NCI-H1930 (cell line): Measurements from ENCODE around the gene AKAIN1.
A peak's percentile ranks its signal among the peaks of the same experiment; 100 is the strongest.

Experiments
- DNase-seq, 2 experiments: peaks; one replicate each; lab custom pipeline; 2025; lab: John Stamatoyannopoulos, UW

AKAIN1 gene

DNA sequence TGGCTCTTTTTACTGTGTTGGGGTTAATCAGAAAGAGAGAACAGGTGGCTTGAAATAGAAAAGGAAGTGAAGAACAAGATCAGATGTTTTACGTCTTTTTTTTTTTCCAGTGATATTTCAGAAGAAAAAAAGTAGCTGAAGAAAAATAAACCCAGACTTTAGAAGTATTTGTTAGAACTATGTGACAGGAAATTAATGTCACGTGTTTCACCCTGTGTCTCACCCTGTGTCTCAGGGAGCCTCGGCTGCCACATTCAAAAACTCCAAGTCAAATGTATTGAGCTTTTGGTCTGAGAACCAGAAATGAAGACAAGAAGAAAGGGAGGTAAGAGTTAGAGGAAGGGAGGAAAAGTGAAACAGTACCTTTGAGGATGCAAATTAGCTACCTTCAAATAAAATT is 38.0 kb downstream of the AKAIN1 start:
- no peak for DNase-seq

DNA sequence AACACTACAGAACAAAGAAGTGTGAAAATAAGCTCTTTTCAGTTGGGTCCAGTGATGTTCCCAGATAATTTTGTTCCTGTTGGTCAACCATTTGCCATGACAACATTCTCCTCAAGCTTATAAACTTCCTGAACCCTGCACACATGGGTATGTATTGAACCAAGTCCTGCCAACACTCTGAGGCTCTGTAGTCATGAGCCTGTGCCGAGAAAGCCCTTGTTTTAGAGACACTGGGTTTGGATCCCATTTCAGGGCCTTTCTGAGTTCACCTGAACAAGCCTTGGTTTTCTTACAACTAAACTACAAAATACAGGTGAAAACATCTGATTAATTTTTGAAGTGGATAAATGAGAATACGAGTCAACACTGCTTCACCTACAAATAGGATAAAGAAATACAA is 38.5 kb downstream of the AKAIN1 start:
- no peak for DNase-seq

DNA sequence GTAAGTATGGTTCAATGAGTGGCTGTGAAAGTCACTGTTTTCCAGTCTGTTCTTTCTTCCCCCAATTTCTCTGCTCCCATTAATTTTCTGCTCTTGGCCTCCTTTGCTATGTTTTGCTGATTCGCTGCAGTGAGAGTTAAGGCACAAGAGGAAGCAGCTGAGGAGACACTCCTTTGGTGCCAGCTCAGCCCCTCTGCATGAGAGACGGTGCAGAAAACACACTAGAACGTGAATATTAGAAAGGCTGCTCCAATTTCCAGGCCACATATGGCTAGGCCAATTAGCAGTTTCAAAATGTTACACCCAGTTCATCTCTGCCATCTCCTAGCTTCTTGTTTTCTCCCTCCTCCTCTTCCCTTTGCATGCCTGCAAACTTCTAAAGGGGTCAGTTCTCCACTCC is 38.9 kb downstream of the AKAIN1 start:
- no peak for DNase-seq

DNA sequence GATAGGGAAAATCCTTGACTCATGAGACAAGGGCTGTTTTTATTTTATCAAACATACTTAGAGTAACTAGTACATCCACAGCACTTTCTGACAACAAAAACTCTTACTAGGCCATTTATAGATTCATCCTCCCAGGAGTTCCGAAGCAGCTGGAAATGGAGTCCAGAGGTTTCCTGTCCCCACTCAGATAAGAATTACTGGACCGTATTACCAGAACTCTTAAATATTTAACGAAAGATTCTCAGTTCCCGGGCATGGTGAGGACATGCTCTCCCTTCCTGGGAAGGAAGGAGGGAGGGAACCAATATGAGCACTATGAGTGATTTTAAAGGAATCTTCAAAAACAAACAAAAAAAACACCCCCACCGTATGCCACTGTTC is 41.2 kb downstream of the AKAIN1 start:
- DNase-seq, result no peak

DNA sequence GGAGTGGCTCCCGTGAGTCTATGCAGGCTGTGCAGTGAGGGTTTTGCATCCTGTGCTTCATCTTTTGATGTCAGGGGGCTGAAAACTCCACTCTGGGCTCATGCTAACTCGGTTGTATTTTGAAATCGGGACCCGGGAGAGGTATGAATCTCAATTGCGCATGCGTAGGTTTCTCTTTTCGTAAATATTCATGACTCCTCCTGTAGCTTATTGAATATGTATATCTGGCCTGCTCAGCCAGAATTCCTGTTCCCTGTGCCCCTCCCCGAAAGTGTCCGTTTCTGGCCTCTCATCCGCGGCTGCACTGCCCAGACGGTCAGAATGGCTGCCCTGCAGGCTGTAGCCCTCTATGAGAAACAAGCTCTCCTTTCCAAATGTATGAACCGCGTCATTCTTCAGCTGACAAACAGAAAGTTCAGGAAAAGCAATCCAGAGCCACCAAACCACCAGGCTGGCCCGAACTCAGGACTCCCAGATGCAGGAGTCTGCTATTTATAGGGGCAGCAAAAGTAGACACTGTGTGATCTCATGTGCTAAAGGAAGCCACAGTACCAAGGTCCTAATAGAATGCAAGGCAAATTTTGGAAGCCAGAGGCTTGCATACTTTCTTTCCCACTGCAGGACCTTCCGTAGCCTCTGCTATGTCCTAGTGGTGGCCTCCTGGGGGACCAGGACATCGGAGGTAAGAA is 41.7 kb downstream of the AKAIN1 start:
- DNase-seq, result no peak

DNA sequence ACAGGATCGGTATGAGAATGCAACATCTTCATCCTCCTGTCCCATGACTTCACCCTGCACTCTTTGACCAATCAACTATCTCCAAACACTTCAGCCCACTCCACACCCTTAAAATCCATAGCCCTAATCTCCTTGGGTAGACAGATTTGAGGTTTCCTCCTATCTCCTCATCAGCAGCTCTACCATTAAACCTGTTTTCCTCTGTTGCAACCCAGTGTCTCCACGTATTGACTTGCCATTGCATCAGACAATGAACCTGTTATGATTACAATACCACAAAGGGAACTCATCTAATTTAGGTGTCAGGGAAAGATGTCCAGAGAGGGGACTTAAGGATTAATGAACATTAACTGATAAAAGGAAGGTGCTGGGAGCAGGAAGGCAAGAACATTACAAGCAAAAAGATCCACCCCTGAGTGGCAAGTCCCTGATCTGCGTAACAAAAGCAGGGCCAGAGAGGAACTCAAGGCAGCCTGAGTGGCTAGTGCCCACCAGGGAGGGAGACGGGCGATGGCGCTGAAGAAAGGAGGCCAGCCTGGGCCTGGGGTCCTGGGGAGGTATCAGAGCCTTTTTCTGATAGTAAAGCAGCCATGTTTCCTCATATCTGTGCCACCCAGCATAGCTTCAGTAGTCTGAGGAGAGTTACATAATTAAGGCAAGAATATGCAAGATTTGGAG is 44.6 kb downstream of the AKAIN1 start:
- peak in 1 of 2 experiments; percentile 44 for DNase-seq

DNA sequence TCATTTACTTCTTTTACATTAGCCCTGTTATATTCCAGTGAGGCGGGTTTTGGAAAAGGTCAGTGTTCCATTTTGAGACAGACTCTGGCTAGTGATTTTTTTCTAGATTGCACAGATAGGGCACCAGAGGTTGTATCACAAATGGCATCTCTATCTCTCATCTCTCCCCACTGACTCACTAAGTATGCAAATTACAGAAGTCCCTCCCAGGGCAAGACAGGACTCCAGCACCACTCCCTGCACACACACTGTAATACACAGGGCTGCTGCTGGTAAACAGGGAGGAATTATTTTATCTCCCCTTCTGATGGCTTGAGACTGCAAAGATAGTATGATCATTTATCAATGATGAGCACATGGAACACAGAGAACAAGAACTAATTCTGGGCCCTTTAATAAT is 46.2 kb downstream of the AKAIN1 start:
- no peak for DNase-seq

DNA sequence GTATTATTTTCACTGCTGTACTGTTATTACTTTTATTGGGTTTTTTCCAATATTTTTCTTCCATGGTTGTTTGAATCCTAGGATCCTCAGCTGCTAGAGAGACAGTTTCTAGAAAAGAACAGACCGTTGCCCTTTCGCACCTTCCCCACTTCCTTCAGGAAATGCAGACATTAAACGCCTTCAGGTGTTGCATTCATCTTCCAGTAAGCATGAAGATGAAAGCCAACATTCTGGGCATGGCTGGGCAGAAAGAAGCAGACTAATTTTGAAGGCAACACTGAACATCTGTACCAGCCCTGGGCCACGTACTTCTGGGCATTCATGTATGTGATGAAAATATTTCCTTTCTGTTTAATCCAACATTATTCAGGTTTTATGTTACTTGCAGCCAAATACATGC is 51.0 kb downstream of the AKAIN1 start:
- DNase-seq, result no peak

DNA sequence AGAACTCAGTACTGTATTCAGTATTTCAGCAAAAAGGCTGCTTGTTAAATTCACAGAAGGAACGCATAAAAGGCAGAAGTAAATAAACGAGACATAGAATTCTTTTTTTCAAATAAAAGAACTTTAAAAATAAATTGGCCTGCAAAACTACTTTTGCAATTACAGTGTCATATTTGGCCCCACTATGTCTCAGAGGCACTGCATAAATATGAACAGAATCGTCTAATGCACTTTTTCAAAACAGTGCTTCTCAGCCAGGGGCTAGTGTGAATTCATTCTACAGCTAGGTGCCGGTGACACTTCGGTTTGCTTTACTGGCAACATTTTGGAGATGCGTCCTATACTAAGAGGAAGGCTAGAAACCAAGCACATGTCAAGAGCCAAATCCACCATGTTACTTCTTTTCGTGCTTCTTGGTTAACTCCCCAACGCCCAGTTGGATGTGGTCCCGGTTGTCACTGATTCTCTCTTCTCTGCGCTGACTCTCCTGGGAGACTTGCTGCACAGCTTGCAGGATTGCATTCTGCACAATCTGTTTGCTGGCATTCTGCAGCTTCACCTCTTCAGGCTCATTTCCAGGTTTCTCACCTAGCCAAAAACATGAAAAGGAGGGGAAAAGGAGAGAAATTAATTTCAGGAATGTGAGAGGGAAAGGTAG is 51.8 kb downstream of the AKAIN1 start:
- DNase-seq, result no peak

DNA sequence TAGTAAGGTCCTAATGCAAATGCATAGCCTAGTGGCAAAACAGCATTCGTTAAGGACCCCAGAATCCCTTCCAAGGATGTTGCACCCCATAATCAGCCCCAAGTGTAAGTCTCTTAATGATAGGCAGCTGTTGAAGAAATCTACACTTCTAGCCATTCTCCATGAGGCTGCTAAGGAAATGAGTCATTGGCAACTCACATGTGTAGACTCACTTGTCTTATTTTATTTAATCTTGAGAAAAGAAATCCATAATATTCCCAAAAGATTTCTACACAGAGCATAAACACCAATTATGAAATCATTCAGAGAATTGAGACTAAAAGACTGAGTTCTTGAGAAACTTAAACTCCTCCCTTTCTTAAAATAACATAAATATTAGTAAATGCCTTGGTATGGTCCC is 52.4 kb downstream of the AKAIN1 start:
- DNase-seq, result no peak

DNA sequence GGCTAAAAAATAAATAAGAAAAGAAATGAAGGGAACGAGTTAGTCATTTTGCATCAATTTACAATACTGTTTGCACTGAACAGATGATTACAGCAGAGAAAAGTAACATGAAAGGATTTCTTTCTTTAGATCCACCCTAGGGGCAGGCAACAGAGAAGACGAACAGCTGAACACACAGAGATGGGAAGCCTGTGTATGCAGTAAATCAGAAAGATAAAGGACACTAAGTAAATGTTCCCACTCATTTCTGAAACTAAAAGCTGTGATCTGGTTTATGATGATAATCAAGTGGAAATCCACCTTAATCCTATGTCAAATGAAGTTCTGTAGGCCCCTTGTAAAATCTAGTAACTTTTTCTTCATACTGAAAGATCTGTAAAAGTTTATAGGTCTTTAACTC is 54.2 kb downstream of the AKAIN1 start:
- DNase-seq, result peak; percentile 75 to 82

DNA sequence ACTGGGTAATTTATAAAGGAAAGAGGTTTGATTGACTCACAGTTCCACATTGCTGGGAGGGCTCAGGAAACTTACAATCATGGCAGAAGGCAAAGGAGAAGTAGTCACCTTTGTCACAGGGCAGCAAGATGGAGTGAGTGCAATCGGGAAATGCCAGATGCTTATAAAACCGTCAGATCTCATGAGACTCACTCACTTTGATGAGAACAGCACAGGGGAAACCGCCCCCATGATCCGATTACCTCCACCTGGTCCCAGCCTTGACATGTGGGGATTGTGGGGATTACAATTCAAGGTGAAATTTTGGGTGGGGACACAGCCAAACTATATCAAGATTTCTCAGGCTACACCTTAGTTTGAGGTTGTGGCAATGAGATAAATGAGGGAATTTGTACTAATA is 54.9 kb downstream of the AKAIN1 start:
- DNase-seq, result peak; percentile 60 to 68

DNA sequence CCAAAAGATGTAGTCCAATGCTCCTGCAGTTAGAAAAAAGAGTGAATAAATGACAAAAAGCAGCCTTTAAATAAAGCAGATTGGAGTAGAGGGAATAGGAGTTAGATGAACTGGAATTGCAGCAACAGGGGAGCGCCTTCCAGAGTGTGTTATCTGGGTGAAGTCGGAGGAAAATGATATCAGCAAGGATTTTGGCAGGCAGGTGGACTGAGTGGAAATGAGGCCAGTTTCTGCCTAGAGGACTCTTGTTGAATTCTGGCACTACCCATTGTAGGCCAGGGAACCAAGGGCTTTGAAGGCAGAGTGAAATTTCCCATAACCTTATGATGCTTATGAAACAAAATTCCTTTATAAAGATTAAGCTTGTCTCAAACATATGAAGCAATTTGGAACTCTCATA is 59.8 kb downstream of the AKAIN1 start:
- no peak for DNase-seq

DNA sequence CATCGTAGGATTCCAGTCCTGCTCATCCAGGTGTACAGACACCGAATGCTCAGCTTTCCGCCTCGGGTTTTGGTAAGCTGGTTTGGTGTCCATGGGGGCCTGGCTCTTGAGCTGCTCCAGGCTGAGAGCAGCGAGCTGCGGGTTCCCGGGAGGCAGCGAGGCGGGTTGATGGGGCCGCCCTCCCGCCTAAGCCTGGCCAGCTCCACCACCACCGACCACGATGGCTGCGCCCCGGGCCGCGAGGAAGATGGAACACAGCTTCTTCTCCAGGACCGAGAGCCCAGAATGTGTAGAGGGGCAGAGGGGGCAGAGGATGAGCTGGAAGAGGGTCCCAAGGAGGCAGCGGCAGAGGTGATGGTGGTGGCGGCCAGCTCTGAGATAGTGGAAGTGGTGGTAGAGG is 64.1 kb downstream of the AKAIN1 start:
- no peak for DNase-seq

DNA sequence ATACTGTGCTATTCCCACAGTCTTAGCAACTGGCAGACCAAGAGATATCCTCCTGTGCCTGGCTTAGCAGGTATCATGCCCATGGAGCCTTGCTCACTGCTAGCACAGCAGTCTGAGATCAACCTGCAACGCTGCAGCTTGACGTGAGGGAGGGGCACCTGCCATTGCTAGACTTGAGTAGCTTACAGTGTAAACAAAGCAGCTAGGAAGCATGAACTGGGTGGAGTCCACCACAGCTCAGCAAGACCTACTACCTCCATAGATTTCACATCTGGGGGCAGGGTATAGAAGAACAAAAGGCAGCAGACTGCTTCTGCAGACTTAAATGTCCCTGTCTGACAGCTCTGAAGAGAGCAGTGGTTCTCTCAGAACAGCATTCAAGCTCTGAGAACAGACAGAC is 74.8 kb downstream of the AKAIN1 start:
- DNase-seq, result no peak

DNA sequence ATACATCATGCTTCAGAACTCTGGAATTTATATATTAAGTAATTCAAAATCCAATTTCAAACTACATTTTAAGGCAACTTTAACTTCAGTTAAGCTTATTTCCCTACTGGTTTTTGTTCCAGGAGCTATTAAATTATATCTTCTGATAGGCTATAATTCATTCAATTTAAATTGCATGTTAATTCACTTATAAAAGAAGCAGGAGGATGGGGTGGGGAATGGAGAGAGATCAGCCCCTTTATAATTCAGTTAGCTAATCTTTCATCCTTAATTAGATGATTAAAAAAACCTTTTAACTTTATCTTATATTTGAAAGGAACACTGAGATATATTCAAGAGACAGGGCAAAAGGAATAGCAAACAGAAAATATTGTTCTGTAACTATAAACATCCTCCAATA is 86.8 kb downstream of the AKAIN1 start:
- DNase-seq, result no peak

DNA sequence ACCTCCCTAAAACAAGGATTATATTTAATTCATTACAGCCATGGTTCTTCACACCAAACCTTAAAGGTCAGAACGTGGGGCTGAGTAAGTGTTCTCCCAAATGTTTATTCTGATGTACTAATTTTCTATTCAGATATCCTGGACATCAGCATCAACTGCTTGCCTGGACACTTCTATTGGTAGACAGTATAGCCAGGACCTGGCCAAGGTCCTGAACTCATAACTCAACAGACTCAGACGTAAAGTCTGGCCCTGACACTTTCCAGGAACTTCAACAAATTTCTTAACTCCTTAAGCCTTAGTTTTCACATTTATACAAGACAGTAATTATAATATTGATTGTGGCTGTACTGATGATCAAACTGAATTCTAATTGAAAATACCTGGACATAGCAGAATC is 89.1 kb downstream of the AKAIN1 start:
- DNase-seq, result no peak

DNA sequence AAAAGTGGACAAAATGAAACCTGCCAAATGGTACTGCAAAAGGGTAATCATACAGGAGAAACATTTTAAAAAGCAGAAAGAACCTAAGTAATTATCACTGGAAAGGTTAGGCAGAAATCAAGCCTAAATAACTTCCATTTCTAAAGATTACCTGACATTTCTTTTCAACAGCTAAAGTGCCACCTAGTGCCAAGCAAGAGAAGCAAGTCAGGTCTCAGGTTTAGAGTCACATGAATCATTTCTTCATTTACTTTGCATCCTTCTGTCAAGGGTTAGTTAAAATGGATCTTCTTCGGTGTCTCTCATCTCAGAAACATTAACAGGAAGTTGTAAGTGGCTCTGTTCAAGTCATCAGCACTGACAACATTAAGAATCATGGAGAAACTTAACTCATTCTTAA is 90.3 kb downstream of the AKAIN1 start:
- DNase-seq, result no peak

DNA sequence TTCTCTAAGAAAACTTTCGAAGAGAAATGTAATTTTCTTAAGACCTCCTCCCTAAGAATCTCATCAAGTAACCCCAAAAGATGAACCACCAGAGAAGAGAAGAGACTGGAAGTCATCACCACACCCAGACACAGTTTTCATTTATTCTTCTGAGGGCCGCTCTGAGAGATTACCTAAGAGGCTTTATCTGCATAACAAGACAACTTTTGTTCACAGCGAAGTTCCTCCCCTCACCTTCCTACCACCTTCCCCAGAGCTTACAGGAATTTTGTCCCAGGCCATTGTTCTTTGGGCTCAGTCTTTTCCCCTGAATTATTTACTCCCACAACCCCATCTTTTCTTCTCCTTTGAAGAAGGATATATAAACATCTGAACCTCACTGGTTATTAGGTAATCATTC is 92.8 kb downstream of the AKAIN1 start:
- no peak for DNase-seq

DNA sequence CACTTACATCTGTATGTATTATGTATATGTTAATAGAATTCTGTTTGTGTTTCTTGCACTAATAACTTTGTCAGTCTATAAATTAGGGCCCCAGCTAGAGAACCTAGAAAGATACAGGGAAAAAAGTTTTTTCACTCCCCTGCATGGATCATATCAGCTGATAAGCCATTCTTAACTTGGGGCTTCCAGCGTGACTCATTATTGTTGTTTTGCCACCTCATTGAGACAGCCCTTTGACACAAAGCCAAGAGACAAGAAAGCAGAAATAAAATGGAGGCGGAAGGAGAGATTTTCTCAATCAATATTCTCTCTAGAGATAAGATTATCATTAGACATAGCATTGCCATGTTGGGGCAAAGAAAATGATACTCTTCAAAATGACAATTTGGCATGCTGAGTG is 93.4 kb downstream of the AKAIN1 start:
- DNase-seq, result no peak

DNA sequence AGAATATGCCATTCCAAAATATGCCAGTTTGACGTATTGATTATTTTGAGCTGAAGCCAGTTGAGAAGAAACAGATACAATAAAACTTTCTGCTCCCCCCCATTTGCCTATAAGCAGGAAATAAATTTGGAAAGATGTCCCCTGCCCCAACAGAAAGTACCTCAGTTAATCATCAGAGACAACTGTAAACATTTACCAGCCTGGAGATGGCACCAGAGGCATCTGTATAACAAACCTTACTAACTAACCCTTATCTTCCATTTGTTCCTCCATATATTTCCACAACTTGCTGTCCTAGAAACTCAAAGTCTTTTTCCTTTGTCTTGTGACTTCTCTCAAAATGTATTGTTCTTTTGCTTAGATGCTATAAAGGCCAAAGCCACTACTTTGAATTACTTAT is 93.8 kb downstream of the AKAIN1 start:
- no peak for DNase-seq

DNA sequence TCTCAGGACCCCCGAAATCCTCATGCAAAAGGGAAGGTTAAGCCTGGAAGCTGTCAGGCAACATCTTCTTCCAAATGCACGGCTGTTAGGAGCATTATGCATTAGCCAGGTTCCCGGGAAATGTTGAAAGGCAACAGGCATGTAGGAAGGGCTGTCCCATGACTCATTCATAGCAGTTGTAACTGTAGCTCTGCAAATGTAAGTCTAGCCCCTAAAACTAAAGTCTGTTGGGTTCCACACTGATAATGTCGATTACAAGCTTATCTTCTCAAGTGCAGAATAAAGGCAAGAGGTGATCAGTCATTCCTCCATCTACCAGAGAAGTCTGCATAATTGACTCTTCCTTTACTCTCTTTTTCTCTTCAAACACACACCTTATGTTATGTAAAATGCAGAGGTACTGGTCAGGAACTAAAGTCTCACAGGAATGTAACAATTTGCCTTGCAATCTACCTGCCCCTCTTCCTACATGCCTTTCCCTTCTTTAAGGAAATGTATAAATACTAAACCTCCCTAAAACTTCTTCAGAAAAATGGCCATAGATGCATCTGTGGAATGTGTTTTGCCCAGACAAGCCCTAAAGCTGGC is 99.8 kb downstream of the AKAIN1 start:
- DNase-seq, result no peak

DNA sequence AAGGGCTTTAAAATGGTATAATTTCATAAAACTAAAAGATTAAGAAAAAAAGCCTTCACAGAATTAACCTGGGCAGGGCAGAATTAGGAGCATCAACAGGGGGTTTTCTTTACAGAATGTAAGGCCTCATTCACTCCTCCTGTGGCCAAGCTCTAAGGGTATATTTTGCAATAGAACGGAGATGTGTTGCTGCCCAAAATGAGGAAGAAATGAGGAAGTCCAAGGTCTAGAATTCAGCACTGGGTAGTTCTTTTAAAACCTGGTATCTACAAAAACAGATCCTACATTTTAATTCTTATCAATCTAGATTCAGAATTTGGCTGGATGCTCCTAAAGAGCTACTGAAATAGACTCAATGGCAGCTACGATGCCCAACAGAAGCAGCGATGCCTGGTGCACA is 101.8 kb downstream of the AKAIN1 start:
- no peak for DNase-seq
